ENCODE results near the gene MRPL51.
A peak's percentile ranks its signal among the peaks of the same experiment; 100 is the strongest.

MRPL51 gene

DNA sequence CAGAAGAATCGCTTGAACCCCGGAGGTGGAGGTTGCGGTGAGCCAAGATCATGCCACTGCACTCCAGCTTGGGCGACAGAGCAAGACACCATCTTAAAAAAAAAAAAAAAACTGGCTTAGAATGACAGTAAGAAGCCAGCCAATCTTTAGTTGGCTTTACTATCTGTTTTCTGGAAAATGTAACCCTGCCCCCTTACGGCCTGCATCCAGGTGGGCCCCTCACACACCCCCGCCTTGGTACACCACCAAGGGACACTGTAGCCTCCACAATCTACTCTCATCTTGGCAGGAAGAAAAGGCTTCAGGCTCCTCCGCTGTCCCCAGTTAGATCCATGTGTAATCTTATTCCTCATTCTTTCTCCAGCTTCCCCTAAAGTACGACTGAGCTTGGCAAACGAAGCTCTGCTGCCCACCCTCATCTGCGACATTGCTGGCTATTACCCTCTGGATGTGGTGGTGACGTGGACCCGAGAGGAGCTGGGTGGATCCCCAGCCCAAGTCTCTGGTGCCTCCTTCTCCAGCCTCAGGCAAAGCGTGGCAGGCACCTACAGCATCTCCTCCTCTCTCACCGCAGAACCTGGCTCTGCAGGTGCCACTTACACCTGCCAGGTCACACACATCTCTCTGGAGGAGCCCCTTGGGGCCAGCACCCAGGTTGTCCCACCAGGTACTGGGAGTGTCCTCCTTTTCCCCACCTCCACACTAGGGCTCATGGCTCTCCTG lies 34.6 kb downstream of the MRPL51 start:
- no peak for DNase-seq

DNA sequence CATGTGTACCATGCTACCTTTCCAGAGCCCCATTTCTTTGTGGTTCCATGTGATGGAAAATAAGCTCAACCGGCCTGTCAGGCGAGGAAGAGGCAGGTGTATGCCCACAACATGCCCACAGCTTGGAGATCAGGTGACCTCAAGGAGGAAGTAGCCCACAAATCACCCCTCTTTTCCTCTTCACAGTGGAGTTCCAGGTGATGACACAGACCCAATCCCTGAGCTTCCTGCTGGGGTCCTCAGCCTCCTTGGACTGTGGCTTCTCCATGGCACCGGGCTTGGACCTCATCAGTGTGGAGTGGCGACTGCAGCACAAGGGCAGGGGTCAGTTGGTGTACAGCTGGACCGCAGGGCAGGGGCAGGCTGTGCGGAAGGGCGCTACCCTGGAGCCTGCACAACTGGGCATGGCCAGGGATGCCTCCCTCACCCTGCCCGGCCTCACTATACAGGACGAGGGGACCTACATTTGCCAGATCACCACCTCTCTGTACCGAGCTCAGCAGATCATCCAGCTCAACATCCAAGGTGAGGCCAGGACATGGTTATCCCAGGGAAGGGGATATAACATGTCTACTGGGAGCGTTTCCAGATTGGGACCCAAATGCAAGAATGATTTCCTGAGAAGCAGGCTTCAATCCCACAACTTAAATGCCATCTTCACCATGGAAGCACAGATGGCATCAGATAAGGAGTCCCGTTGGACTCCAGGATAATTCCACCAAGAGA lies 35.7 kb downstream of the MRPL51 start:
- no peak for DNase-seq

DNA sequence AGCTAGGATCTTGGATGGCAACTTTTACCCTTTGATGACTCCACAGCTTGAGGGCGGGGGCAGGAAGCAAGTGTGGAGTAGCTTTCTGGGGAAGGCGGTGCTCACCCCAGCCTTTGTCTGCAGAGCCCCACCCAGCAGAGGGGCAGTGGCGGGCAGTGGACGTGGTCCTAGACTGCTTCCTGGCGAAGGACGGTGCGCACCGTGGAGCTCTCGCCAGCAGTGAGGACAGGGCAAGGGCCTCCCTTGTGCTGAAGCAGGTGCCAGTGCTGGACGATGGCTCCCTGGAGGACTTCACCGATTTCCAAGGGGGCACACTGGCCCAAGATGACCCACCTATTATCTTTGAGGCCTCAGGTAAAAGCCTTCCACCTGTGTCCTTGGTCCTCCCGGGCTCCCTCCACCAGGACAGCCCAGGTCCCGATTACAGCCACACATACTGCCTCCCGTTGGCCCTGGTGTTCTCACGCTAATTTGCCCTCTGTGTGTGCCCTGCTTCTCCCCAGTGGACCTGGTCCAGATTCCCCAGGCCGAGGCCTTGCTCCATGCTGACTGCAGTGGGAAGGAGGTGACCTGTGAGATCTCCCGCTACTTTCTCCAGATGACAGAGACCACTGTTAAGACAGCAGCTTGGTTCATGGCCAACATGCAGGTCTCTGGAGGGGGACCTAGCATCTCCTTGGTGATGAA lies 40.0 kb downstream of the MRPL51 start:
- no peak for DNase-seq

DNA sequence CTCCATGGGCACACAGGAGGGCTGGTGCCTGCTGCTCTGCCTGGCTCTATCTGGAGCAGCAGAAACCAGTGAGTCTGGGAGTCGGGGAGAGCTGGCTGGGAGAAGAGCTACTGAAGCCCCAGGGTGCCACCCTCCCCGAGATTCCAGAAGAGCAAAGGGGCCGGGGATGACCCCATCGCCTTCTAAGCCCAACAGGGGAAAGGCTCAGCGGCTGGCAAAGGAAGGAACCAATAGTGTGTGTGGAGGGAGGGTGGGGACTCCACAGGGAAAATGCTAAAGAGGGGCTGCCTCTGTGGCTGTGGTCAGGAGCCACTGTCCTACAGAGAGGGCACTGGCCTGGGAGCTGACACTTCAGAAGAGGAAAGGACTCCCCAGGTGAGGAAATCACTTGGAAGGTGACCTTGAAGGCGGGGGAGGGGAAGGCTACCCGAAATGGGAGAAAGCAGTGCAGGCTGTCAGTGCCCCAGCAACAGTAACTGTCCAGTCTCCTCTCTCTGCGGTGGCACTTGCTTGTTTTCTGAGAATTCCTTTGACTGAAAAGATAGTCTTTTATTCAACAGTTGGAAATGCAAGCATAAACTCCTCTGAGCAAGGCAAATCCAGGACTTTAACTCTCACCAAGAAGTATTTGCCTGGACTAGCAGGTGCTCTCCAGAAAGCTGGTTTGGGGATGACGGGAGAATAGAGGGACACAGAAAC lies 40.7 kb downstream of the MRPL51 start:
- DNase-seq, result no peak

DNA sequence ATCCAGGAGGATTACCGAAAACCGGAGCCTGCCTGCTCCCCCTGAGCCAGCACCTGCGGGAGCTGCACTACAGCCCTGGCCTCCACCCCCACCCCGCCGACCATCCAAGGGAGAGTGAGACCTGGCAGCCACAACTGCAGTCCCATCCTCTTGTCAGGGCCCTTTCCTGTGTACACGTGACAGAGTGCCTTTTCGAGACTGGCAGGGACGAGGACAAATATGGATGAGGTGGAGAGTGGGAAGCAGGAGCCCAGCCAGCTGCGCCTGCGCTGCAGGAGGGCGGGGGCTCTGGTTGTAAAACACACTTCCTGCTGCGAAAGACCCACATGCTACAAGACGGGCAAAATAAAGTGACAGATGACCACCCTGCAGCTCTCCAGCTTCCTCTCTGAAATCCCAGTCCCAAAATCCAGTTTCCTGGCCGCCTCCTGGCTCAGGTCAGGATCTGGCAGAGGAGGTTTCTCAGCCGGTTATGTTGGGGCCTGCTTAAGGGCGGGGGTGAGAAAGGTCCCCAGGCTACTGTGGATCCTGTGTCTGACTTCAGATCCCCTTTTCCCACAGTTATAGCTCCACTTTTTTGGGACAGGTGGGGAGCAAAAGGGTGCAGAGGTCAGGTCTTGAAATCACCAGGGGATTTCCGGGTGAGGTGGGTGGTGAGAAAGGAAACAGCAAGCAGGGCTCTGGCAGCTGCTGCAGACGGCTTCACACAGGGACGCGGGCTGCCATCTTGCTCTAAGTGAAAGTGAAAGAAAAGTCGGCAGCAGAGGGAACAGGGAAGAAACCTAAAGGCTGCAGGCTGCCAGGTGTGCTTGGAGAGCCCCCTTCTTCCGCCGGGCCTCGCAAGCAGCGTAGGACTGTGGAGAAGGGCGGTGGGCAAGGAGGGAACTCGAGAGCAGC lies 41.5 kb downstream of the MRPL51 start, which contains the start of gene TAPBPL:
Gene TAPBPL (plus strand): TSS at position 695 of the 897 bp plus-strand sequence. CDS start 207 bp downstream, outside the sequence.
- DNase-seq, result peak; percentile 89

DNA sequence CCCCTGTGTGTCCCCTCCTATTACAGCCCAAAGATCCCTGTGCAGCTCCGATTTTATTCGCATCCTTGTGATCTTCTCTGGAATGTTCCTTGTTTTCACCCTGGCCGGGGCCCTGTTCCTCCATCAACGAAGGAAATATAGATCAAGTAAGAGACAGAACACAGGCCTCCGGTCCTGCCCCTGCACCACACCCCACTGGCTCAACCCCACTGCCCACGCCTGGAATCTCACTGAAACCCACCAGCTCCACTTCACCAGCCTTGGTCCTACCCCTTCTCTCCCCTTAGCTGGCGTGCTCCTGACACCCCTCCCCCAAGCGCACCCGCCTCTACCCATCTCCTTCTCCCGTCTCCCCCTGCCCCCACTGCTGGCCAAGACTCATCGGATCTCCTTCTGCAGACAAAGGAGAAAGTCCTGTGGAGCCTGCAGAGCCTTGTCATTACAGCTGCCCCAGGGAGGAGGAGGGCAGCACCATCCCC lies 42.2 kb downstream of the MRPL51 start:
- no peak for DNase-seq

DNA sequence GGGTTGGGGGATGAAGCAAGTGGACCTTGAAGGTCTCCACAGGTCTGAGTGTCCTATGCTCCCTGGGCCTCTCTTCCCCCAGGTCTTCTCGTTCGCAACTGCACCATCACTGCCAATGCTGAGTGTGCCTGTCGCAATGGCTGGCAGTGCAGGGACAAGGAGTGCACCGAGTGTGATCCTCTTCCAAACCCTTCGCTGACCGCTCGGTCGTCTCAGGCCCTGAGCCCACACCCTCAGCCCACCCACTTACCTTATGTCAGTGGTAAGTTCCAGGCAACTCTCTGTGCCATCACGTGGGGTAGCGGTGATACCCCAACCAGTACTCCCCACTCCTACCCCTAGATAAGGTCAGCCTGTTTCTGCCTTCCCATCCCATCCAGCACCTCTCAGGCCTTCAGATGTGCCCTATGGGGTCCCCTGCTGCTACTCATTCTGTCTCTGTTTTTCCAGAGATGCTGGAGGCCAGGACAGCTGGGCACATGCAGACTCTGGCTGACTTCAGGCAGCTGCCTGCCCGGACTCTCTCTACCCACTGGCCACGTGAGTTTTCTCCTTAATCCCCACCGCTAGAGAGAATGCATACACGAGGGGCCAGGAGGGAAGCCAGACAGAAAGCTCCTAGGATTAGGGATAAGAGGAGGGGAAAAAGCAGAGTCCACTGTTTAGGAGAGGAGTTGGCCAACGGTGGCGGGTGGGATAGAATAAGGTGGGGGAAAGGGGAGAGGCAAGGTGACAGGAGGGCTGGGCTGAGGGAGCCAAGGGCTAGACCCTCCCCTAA lies 42.8 kb downstream of the MRPL51 start:
- DNase-seq, result no peak

DNA sequence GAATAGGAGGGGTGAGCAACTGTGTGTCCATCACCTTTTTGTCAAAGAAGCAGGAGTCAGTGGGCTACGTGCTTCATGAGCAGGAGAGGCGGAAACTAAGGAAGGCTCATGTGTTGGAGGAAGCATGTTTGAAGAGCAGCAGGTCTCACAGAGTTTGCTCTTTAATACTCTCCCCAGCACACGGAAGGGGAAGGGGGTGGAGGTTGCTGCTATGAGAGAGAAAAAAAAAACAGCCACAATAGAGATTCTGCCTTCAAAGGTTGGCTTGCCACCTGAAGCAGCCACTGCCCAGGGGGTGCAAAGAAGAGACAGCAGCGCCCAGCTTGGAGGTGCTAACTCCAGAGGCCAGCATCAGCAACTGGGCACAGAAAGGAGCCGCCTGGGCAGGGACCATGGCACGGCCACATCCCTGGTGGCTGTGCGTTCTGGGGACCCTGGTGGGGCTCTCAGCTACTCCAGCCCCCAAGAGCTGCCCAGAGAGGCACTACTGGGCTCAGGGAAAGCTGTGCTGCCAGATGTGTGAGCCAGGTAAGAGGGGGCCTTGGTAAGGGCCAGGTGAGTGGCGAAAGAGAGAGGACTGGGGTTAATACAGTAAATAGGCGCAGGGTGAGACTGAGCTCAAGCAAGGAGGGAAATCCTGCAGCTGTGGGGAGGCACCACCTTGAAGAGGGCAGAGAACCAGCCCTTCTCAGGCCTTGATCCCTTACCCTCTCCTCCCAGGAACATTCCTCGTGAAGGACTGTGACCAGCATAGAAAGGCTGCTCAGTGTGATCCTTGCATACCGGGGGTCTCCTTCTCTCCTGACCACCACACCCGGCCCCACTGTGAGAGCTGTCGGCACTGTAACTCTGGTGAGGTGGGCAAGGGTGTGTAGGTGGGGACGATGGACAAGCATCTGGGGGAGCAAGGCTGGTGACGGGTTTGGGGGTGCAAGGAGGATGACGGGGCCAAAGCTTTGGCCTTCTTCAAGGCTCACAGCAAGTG lies 48.1 kb downstream of the MRPL51 start, which contains the start of gene CD27:
Gene CD27 (plus strand): TSS at position 252 of the 985 bp plus-strand sequence. CDS start 141 bp downstream, at position 393.
- DNase-seq, result no peak

DNA sequence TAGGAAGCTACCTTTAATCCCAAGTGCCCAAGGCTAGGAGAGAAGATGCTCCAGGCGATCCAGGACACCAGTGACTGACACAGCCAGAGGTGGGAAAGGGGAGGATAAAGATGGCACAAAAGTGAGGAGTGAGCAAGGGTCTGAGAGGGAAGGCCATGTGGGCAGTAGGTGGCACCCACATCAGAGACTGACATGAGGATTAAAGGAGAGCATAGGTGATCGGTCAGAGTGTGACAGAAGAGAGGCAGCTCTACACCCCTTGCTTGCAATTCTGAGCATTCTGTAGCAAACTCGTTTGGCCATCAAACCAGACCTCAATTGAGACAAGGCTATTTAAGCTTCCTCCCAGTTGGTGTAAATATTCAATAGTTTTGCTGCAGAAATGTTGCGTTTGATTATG lies 49.0 kb downstream of the MRPL51 start:
- DNase-seq, result no peak

DNA sequence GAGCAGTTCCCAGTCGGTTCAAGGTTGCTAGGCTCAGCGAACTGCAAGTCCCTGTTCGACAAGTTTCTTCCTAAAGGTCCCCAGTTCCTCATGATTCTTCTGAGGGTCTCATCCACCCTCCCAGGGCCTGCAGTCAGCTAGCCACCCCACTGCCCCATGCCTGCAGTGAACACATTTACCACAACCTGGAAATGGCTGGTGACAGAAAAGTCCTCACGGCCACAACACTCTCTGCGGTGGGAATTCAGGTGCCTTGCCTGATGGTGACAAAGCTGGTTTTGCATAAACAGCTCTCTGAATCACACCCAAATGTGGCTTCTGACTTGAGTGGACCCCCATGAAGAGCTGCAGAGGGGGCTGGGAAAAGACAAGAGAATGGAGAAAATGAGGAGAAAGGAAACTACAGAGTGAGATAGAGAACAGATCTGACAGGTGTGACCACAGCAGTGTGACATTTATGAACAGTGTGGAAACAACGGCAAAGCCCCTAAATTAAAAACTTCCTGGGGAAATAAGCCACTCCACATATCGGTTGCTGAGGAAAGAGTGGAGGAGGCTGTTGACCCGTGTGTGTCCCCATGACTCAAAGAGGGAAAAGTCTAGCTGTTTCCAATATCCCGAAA lies 49.6 kb downstream of the MRPL51 start:
- DNase-seq, result no peak

DNA sequence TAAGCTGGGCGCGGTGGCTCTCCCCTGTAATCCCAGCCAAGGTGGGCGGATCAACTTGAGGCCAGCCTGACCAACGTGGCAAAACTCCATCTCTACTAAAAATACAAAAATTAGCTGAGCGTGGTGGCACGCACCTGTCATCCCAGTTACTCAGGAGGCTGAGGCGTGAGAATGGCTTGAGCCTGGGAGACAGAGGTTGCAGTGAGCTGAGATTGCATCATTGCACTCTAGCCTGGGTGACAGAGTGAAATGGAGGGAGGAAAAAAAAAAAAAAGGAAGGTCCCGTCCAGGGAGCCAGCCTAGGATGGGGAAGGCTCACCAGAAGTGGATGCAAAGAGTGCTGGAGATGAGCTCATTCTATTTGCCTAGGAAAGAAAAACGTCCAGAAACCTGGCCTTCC lies 50.2 kb downstream of the MRPL51 start:
- no peak for DNase-seq

All from NCI-H1092 (cell line).